Neuronal stem cell (in vitro differentiated cells): Measurements from ENCODE around the gene PLAC8.
"Not testable (repeated sequence)": the region's sequence is repeated elsewhere in the genome, so short reads cannot be mapped to it uniquely, and the experiment has no call there.

Source experiments
- DNase-seq: peaks from one replicate; pipeline ENCODE4 v3.0.0-alpha.2; 2013; ENCODE audit warnings: low spot score
- H2AFZ ChIP-seq: one replicate; pipeline ENCODE4 v1.6.1; 2013; ENCODE audit warnings: mild to moderate bottlenecking, low read length, inconsistent platforms
- H2AK5ac ChIP-seq: 2 replicates; pipeline ENCODE4 v1.6.1; 2013; ENCODE audit warnings: low read depth, mild to moderate bottlenecking, inconsistent platforms, low read length, moderate library complexity, mixed read lengths
- H2BK120ac ChIP-seq: 2 replicates; pipeline ENCODE4 v1.6.1; 2013; ENCODE audit warnings: low read depth, mild to moderate bottlenecking, inconsistent platforms, low read length, moderate library complexity, mixed read lengths
- H2BK12ac ChIP-seq: one replicate; pipeline ENCODE4 v1.6.1; 2013; ENCODE audit warnings: low read length, inconsistent platforms
- H2BK15ac ChIP-seq: 2 replicates; pipeline ENCODE4 v1.6.1; 2013; ENCODE audit warnings: mild to moderate bottlenecking, low read length, inconsistent platforms, mixed read lengths
- H2BK5ac ChIP-seq: one replicate; pipeline ENCODE4 v1.6.1; 2013; ENCODE audit warnings: inconsistent platforms, mild to moderate bottlenecking, low read length, moderate library complexity
- H3K14ac ChIP-seq: one replicate; pipeline ENCODE4 v1.6.1; 2013; ENCODE audit warnings: low read length, inconsistent platforms
- H3K18ac ChIP-seq: 2 replicates; pipeline ENCODE4 v1.6.1; 2013; ENCODE audit warnings: low read length, inconsistent platforms
- H3K23ac ChIP-seq: 2 replicates; pipeline ENCODE4 v1.6.1; 2013; ENCODE audit warnings: low read depth, mild to moderate bottlenecking, mixed read lengths, low read length, inconsistent platforms; ENCODE audit not compliant: poor library complexity
- H3K27ac ChIP-seq: replicated peaks from 3 replicates; pipeline ENCODE4 v1.5.1; 2013; ENCODE audit warnings: low read length, inconsistent platforms
- H3K27me3 ChIP-seq, 3 experiments: 2 replicates each; pipeline ENCODE4 v1.6.1; 2013; ENCODE audit warnings: low read length in 3 of 3, mild to moderate bottlenecking in 2 of 3, inconsistent platforms in 1 of 3, low read depth in 1 of 3, mixed read lengths in 1 of 3, moderate library complexity in 1 of 3; ENCODE audit not compliant: control insufficient read depth in 3 of 3, insufficient read depth in 3 of 3
- H3K36me3 ChIP-seq, 2 donors: replicated peaks in 1 of 2; 2 replicates each; pipeline ENCODE4 v1.6.1; 2013; ENCODE audit warnings: low read length in 2 of 2; ENCODE audit not compliant: control insufficient read depth in 2 of 2, insufficient read depth in 2 of 2
- H3K4ac ChIP-seq: 2 replicates; pipeline ENCODE4 v1.6.1; 2013; ENCODE audit warnings: inconsistent platforms, mild to moderate bottlenecking, low read length, moderate library complexity
- H3K4me1 ChIP-seq, 2 donors: 1 replicate in 1 of 2; 2 replicates in 1 of 2; pipeline ENCODE4 v1.6.1; 2013; ENCODE audit warnings: low read length in 2 of 2, low read depth in 1 of 2; ENCODE audit not compliant: control insufficient read depth in 2 of 2, insufficient read depth in 1 of 2
- H3K4me2 ChIP-seq: one replicate; pipeline ENCODE4 v1.6.1; 2013; ENCODE audit warnings: mild to moderate bottlenecking, low read length, inconsistent platforms; ENCODE audit not compliant: insufficient read depth, poor library complexity, severe bottlenecking
- H3K4me3 ChIP-seq, 2 donors: 2 replicates each; pipeline ENCODE4 v1.5.1; 2013; ENCODE audit warnings: low read length in 2 of 2, mild to moderate bottlenecking in 2 of 2, inconsistent platforms in 1 of 2, moderate library complexity in 1 of 2
- H3K79me1 ChIP-seq: one replicate; pipeline ENCODE4 v1.6.1; 2013; ENCODE audit warnings: low read depth, mild to moderate bottlenecking, inconsistent platforms, low read length, moderate library complexity
- H3K9ac ChIP-seq: one replicate; pipeline ENCODE4 v1.6.1; 2013; ENCODE audit warnings: mild to moderate bottlenecking, low read depth, low read length, inconsistent platforms; ENCODE audit not compliant: poor library complexity
- H3K9me3 ChIP-seq, 2 donors: replicated peaks in 1 of 2; 2 replicates each; pipeline versions ENCODE3 to v1.6.1; 2013; ENCODE audit warnings: low read length in 2 of 2, mild to moderate bottlenecking in 2 of 2, inconsistent platforms in 1 of 2, low read depth in 1 of 2, mixed read lengths in 1 of 2, moderate library complexity in 1 of 2; ENCODE audit not compliant: control insufficient read depth in 2 of 2, insufficient read depth in 1 of 2
- H4K8ac ChIP-seq: one replicate; pipeline ENCODE4 v1.6.1; 2013; ENCODE audit warnings: low read depth, mild to moderate bottlenecking, inconsistent platforms, low read length, moderate library complexity
- H4K91ac ChIP-seq: one replicate; pipeline ENCODE4 v1.6.1; 2013; ENCODE audit warnings: low read length, low read depth, mild to moderate bottlenecking, inconsistent platforms; ENCODE audit not compliant: poor library complexity
- WGBS, 2 donors: extraction: QIAGEN DNeasy Blood & Tissue Kit; methylation state at CpG; one replicate each; pipeline ENCODE4 v1.1.7; 2013; ENCODE audit warnings: missing lambda C conversion rate in 2 of 2, mixed read lengths in 1 of 2; ENCODE audit not compliant: insufficient read length in 2 of 2, insufficient replicate concordance in 1 of 2; ENCODE audit errors: extremely low coverage in 2 of 2; 5-methylcytosine and 5-hydroxymethylcytosine counted together

PLAC8 gene

DNA sequence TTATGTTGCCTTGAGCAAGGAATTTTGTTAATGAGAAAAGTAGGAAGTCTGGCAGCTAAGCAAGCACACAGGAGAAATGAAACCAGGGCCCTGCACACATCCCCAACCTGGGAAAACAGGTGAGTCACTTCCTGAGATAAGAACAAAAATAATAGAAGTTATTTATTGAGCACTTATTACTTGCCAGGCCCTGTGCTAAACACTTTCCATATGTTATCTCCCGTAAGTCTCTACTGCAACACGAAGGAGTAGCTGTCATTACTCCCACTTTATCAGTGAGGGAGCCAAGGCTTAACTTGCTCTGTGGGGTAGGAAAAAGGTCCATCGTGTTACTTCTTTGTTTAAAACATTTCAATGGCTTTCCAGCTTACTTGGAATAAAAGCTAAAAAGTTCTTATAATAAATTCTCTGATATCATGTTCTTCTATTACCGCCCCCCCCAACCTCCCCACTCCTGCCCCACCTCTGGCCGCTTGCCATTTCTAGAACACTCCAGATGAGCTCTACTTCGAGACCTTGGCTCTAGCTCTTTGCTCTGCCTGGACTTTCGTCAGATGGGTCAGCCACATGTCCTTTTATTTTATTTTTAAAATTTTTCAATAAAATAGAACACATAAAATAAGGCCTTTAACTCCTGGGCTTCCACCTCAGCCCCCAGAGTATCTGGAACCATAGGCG, 36.3 kb upstream of the PLAC8 start:
- Histone ChIP-seq H3K18ac (no peak overlapping the region), H4K8ac (no peak overlapping the region), H2AK5ac (no peak overlapping the region), H2AFZ (no peak overlapping the region), H3K27ac (no peak overlapping the region), H3K9ac (no peak overlapping the region), H3K27me3 (peaks cover 0 to 14% (median 0%) of the 10 kb centered on the region in 3 experiments), H3K9me3 (no peaks in the 10 kb centered on the region), H2BK5ac (no peak overlapping the region), H4K91ac (no peak overlapping the region), H3K14ac (no peak overlapping the region), H3K4ac (no peak overlapping the region), H3K4me3 (no peak overlapping the region), H2BK15ac (no peak overlapping the region), H3K23ac (no peak overlapping the region), H3K79me1 (no peaks in the 10 kb centered on the region), H2BK12ac (no peak overlapping the region), H3K4me1 (no peaks in the 10 kb centered on the region), H3K36me3 (no peaks in the 10 kb centered on the region), H2BK120ac (no peak overlapping the region), H3K4me2 (no peak overlapping the region)
- WGBS, 2 donors: no CpG with 5 or more reads among the region's 8 CpGs
- no peak for DNase-seq

- H3K9me3 ChIP-seq: no peaks in the 10 kb centered on the region
- no peak overlapping the region for H2BK120ac ChIP-seq
- no peak overlapping the region for H3K9ac ChIP-seq
- no peak overlapping the region for H2AFZ ChIP-seq
- no peak overlapping the region for H3K18ac ChIP-seq
- no peaks in the 10 kb centered on the region for H3K79me1 ChIP-seq
- DNase-seq: no peak
- no peak overlapping the region for H3K4me3 ChIP-seq
- H2BK5ac ChIP-seq: no peak overlapping the region
- no peak overlapping the region for H2AK5ac ChIP-seq
- no peak overlapping the region for H2BK15ac ChIP-seq
- no peak overlapping the region for H2BK12ac ChIP-seq
- no peak overlapping the region for H3K27ac ChIP-seq
- no peak overlapping the region for H3K23ac ChIP-seq
- no peak overlapping the region for H3K4ac ChIP-seq
- no peaks in the 10 kb centered on the region for H3K4me1 ChIP-seq
- no peak overlapping the region for H3K14ac ChIP-seq
- peaks cover 0 to 14% (median 0%) of the 10 kb centered on the region in 3 experiments for H3K27me3 ChIP-seq
- H3K36me3 ChIP-seq: no peaks in the 10 kb centered on the region
- H4K91ac ChIP-seq: no peak overlapping the region
- WGBS, 2 donors: no CpG with 5 or more reads among the region's 11 CpGs
- no peak overlapping the region for H3K4me2 ChIP-seq
- no peak overlapping the region for H4K8ac ChIP-seq
These were observed 35.5 kb upstream of the PLAC8 start for GRCh38 chr4:83149865-83150652.

GRCh38 chr4:83146841-83147240, 32.3 kb upstream of the PLAC8 start:
- Histone ChIP-seq H3K4ac (no peak overlapping the region), H3K4me3 (no peak overlapping the region), H4K91ac (no peak overlapping the region), H3K36me3 (no peaks in the 10 kb centered on the region), H3K27me3 (peaks cover 0 to 14% (median 0%) of the 10 kb centered on the region in 3 experiments), H3K79me1 (no peaks in the 10 kb centered on the region), H4K8ac (no peak overlapping the region), H3K4me2 (no peak overlapping the region), H3K27ac (no peak overlapping the region), H2AK5ac (no peak overlapping the region), H2BK15ac (no peak overlapping the region), H3K4me1 (no peaks in the 10 kb centered on the region), H2AFZ (no peak overlapping the region), H3K14ac (no peak overlapping the region), H3K23ac (no peak overlapping the region), H2BK120ac (no peak overlapping the region), H3K9ac (no peak overlapping the region), H3K18ac (no peak overlapping the region), H2BK5ac (no peak overlapping the region), H2BK12ac (no peak overlapping the region), H3K9me3 (no peaks in the 10 kb centered on the region)
- WGBS, 2 donors: no CpG with 5 or more reads among the region's 2 CpGs
- no peak for DNase-seq

DNA sequence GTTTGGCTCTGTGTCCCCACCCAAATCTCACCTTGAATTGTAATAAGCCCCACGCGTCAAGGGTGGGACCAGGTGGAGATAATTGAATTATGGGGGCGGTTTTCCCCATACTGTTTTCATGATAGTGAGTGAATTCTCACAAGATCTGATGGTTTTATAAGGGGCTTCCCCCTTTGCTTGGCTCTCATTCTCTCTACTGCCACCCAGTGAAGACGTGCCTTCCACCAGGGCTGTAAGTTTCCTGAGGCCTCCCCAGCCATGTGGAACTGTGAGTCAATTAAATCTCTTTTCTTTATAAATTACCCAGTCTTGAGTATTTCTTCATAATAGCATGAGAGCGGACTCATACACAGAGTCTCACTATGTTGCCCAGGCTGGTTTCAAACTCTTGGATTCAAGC, 31.2 kb upstream of the PLAC8 start:
- not testable (repeated sequence) for H2BK5ac ChIP-seq

More for the DNA sequence above, 31.2 kb upstream of the PLAC8 start:
- not testable (repeated sequence) for H4K8ac ChIP-seq, H2AFZ ChIP-seq, H2BK12ac ChIP-seq, H3K4me2 ChIP-seq, H3K9ac ChIP-seq, H4K91ac ChIP-seq, H3K36me3 ChIP-seq, H3K9me3 ChIP-seq, DNase-seq, H3K4me3 ChIP-seq, H3K4ac ChIP-seq, H3K79me1 ChIP-seq, H3K23ac ChIP-seq, H2AK5ac ChIP-seq, H2BK120ac ChIP-seq, H3K18ac ChIP-seq, H3K4me1 ChIP-seq, H3K14ac ChIP-seq, H2BK15ac ChIP-seq, H3K27ac ChIP-seq
- WGBS, 2 donors: no CpG with 5 or more reads among the region's 5 CpGs
- peaks cover 0 to 14% (median 0%) of the 10 kb centered on the region in 3 experiments for H3K27me3 ChIP-seq
